ENCODE results near the gene UNC13D. TPM values are rescaled to one million over a fixed set of nuclear protein-coding genes. Genes with fewer than 3 reads are reported as not detected.
"Not testable (repeated sequence)": the region's sequence is repeated elsewhere in the genome, so short reads cannot be mapped to it uniquely, and the experiment has no call there.

UNC13D gene
- total RNA-seq, 3 donors from 2014 or later = 5.6 to 15.5 (median 8.5) TPM

DNA sequence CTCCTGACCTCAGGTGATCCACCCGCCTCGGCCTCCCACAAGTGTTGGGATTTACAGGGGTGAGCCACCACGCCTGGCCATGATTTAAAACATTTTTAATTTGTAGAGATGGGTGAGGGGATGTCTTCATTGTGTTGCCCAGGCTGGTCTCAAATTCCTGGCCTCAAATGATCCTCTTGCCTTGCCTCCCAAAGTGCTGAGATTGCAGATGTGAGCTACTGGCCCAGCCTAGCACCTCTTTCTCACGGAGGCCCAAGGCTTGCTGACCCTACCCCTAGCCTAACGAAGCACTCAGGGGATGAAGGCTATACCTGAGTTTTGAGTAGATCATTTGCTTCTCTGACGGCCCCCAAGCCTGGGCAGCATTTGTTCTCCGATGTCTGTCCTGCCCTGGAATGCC lies 33.0 kb downstream of the UNC13D start:
- Histone ChIP-seq H3K4me3 (no peak overlapping the region), H3K27me3 (no peaks in the 10 kb centered on the region), H3K27ac (peak overlapping the region in 1 of 2 donors; percentile 62), H3K4me1 (peaks cover 9 to 18% of the 10 kb centered on the region in 2 donors), H3K36me3 (peaks cover 4% of the 10 kb centered on the region), H3K9me3 (no peaks in the 10 kb centered on the region)
- TF ChIP-seq CTCF (IDR thresholded peaks at IDR 0.05) = no peak
- no peak for TF ChIP-seq POLR2A (IDR thresholded peaks at IDR 0.05)
- no peak for TF ChIP-seq POLR2AphosphoS5 (IDR thresholded peaks at IDR 0.05)
- intact Hi-C loops (cut with DNase I; ENCODE audit: low total_unique reads) = no loop called here
- DNase-seq (ENCODE audit: low spot score in 2 of 2) = no peak

DNA sequence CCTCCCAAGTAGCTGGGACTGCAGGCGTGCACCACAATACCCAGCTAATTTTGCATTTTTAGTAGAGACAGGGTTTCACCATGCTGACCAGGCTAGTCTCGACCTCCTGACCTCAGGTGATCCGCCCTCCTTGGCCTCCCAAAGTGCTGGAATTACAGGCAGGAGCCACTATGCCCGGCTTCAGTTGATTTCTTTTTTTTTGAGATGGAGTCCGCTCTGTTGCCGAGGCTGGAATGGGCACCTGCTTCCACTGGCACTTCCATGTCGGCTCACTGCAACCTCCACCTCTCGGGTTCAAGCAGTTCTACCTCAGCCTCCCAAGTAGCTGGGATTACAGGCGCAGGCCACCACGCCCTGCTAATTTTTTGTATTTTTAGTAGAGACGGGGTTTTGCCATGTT lies 33.4 kb downstream of the UNC13D start:
- H3K9me3 ChIP-seq; H3K36me3 ChIP-seq; H3K27me3 ChIP-seq; DNase-seq (ENCODE audit: low spot score in 2 of 2); H3K4me3 ChIP-seq; intact Hi-C loops (cut with DNase I; ENCODE audit: low total_unique reads): not testable (repeated sequence)
- Histone ChIP-seq H3K27ac (peak overlapping the region in 1 of 2 donors; percentile 62), H3K4me1 (peaks cover 9 to 18% of the 10 kb centered on the region in 2 donors)

DNA sequence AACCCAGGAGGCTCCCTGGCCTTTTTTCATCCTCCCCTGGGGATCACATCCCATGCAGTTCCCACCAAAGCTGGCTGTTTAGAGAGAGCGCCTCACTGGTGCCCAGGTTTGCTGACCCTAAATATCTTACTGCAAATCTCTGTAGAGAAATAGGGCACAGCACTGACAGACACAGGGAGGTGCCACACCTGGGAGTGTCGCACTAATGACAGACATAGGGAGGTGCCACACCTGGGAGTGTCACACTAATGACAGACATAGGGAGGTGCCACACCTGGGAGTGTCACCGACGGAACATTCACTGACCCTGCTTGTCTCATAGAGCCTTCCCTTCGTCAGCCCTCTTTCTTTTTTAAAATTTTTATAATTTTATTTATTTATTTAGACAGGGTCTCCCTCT lies 34.0 kb downstream of the UNC13D start:
- intact Hi-C loops (cut with DNase I; ENCODE audit: low total_unique reads) = no loop called here
- H3K36me3 ChIP-seq = peaks cover 4% of the 10 kb centered on the region
- TF ChIP-seq POLR2A (IDR thresholded peaks at IDR 0.05) = no peak
- no peak for TF ChIP-seq CTCF (IDR thresholded peaks at IDR 0.05)
- TF ChIP-seq POLR2AphosphoS5 (IDR thresholded peaks at IDR 0.05) = no peak
- peak overlapping the region; percentile 81 to 92 for H3K27ac ChIP-seq
- no peaks in the 10 kb centered on the region for H3K9me3 ChIP-seq
- DNase-seq (ENCODE audit: low spot score in 2 of 2) = peak in 1 of 2 donors; percentile 12
- H3K27me3 ChIP-seq = no peaks in the 10 kb centered on the region
- peaks cover 9 to 18% of the 10 kb centered on the region in 2 donors for H3K4me1 ChIP-seq
- no peak overlapping the region for H3K4me3 ChIP-seq

DNA sequence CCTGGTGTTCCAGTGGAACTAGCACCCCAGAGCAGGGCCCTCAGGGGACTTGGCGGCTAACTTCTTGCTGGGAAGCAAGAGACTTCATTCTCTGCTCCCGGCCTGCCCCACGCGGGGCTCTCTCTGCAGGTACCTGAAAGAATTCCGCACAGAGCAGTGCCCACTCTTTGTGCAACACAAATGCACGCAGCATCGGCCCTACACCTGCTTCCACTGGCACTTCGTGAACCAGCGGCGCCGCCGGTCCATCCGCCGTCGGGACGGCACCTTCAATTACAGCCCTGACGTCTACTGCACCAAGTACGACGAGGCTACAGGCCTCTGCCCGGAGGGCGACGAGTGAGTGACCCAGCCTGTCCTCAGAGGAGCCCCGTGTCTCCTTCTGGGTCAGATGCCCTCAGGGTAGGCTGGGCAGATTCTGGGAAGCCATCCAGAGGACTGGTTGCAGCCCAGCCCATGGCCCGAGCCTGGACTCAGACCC lies 34.5 kb downstream of the UNC13D start:
- peak overlapping the region in 1 of 3 donors; percentile 40 for H3K4me3 ChIP-seq
- H3K36me3 ChIP-seq = peaks cover 4% of the 10 kb centered on the region
- intact Hi-C loops (cut with DNase I; ENCODE audit: low total_unique reads) = no loop called here
- no peaks in the 10 kb centered on the region for H3K27me3 ChIP-seq
- H3K9me3 ChIP-seq = no peaks in the 10 kb centered on the region
- TF ChIP-seq POLR2AphosphoS5 (IDR thresholded peaks at IDR 0.05) = no peak
- TF ChIP-seq CTCF (IDR thresholded peaks at IDR 0.05) = no peak
- no peak for TF ChIP-seq POLR2A (IDR thresholded peaks at IDR 0.05)
- DNase-seq (ENCODE audit: low spot score in 2 of 2) = peak in 1 of 2 donors; percentile 50
- peaks cover 9 to 18% of the 10 kb centered on the region in 2 donors for H3K4me1 ChIP-seq
- H3K27ac ChIP-seq = peak overlapping the region; percentile 81 to 92

GRCh38 chr17:75808905-75809621 lies 35.1 kb downstream of the UNC13D start:
- Histone ChIP-seq H3K4me3 (peak overlapping the region in 1 of 3 donors; percentile 40), H3K9me3 (no peaks in the 10 kb centered on the region), H3K27ac (peak overlapping the region; percentile 81 to 92), H3K4me1 (peaks cover 9 to 18% of the 10 kb centered on the region in 2 donors), H3K27me3 (no peaks in the 10 kb centered on the region), H3K36me3 (peaks cover 4% of the 10 kb centered on the region)
- DNase-seq (ENCODE audit: low spot score in 2 of 2) = peak; percentile 54 to 61
- intact Hi-C loops (cut with DNase I; ENCODE audit: low total_unique reads) = no loop called here
- TF ChIP-seq POLR2A (IDR thresholded peaks at IDR 0.05) (no peak), CTCF (IDR thresholded peaks at IDR 0.05) (no peak), POLR2AphosphoS5 (IDR thresholded peaks at IDR 0.05) (peak in 1 of 3 donors; percentile 17)
